ENCODE results near the gene CRYGN.

CRYGN gene

DNA sequence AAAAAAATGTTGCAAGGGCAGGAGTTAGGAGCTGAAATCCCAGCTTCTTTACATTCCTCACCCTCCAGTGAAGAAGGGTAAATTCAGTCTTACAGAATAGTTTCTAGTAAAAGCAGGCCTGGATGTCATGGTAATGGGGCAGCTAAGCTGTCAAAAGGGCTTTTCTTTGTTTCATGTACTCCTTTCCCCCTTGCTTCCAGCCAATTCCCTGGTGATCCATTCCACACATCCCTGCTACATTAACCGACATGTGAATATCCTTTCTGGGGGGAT, 43.7 kb upstream of the CRYGN start:
- Histone ChIP-seq H3K9me2 (replicated peaks; ENCODE audit: low read depth, low read length) (no peaks in the 10 kb centered on the region), H3K36me3 (ENCODE audit: insufficient read depth, low read length) (peaks cover 90% of the 10 kb centered on the region), H3K9me3 (ENCODE audit: insufficient read depth, low read depth, low read length) (no peaks in the 10 kb centered on the region), H3K4me2 (ENCODE audit: low read depth, low read length, poor library complexity, severe bottlenecking) (no peak overlapping the region), H3K9ac (ENCODE audit: low read depth, low read length, poor library complexity, severe bottlenecking) (no peak overlapping the region), H3K27me3 (ENCODE audit: insufficient read depth, low read length, poor library complexity, severe bottlenecking) (no peaks in the 10 kb centered on the region), H4K20me1 (ENCODE audit: insufficient read depth, low read length, poor library complexity, severe bottlenecking) (peaks cover 44% of the 10 kb centered on the region), H2AFZ (ENCODE audit: low read length) (no peak overlapping the region), H3K4me3 (ENCODE audit: low read length, poor library complexity, severe bottlenecking) (no peak overlapping the region), H3F3A (ENCODE audit: low read depth) (no peaks in the 10 kb centered on the region), H3K79me2 (ENCODE audit: insufficient read depth, low read length) (peaks cover 65% of the 10 kb centered on the region), H3K4me1 (ENCODE audit: insufficient read depth, low read length, poor library complexity, severe bottlenecking) (no peaks in the 10 kb centered on the region)
- TF ChIP-seq, protein P1, sequence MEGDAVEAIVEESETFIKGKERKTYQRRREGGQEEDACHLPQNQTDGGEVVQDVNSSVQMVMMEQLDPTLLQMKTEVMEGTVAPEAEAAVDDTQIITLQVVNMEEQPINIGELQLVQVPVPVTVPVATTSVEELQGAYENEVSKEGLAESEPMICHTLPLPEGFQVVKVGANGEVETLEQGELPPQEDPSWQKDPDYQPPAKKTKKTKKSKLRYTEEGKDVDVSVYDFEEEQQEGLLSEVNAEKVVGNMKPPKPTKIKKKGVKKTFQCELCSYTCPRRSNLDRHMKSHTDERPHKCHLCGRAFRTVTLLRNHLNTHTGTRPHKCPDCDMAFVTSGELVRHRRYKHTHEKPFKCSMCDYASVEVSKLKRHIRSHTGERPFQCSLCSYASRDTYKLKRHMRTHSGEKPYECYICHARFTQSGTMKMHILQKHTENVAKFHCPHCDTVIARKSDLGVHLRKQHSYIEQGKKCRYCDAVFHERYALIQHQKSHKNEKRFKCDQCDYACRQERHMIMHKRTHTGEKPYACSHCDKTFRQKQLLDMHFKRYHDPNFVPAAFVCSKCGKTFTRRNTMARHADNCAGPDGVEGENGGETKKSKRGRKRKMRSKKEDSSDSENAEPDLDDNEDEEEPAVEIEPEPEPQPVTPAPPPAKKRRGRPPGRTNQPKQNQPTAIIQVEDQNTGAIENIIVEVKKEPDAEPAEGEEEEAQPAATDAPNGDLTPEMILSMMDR (conservative IDR thresholded peaks at IDR 0.05; ENCODE audit: low read length) = no peak
- no peak for TF ChIP-seq EZH2phosphoT487 (IDR thresholded peaks at IDR 0.05; ENCODE audit: borderline replicate concordance)

DNA sequence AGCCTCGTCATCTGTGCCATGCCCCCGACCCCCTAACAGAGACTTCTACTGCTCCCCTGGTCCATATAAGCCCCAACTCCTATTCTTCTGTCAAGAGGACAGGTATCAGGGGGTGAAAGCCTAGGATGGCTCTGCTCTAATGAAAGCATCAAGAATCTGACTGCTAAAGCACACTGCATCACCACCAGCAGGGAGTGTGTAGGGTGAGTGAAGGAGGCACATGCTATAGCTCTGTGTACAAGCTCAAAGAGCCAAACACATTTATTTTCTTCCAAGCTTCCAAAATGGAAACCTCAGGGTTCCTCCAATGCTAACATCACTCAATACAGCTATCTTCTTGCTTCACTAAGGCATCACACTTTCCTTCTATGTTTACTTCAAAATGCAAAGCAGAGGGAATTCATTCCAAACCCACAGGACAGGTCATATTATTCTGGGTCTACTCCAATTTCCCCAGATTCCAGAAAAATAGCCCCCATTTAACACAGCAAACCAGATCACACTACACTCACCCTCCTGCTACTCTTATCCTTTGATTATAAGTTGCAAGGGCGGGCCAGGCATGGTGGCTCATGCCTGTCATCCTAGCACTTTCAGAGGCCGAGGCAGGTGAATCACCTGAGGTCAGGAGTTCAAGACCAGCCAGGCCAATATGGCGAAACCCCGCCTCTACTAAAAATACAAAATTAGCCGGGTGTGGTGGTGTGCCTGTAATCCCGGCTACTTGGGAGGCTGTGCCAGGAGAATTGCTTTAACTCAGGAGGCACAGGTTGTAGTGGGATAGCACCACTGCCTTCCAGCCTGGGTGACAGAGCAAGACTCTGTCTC, 43.2 kb upstream of the CRYGN start:
- peaks cover 67% of the 10 kb centered on the region for H3K79me2 ChIP-seq (ENCODE audit: insufficient read depth, low read length)
- no peaks in the 10 kb centered on the region for H3F3A ChIP-seq (ENCODE audit: low read depth)
- no peaks in the 10 kb centered on the region for H3K9me3 ChIP-seq (ENCODE audit: insufficient read depth, low read depth, low read length)
- H3K9ac ChIP-seq (ENCODE audit: low read depth, low read length, poor library complexity, severe bottlenecking) = no peak overlapping the region
- no peaks in the 10 kb centered on the region for H3K27me3 ChIP-seq (ENCODE audit: insufficient read depth, low read length, poor library complexity, severe bottlenecking)
- H3K4me1 ChIP-seq (ENCODE audit: insufficient read depth, low read length, poor library complexity, severe bottlenecking) = no peaks in the 10 kb centered on the region
- no peaks in the 10 kb centered on the region for H3K9me2 ChIP-seq (replicated peaks; ENCODE audit: low read depth, low read length)
- H3K4me2 ChIP-seq (ENCODE audit: low read depth, low read length, poor library complexity, severe bottlenecking) = no peak overlapping the region
- TF ChIP-seq, protein P1 (conservative IDR thresholded peaks at IDR 0.05; ENCODE audit: low read length) = no peak
- no peak for TF ChIP-seq EZH2phosphoT487 (IDR thresholded peaks at IDR 0.05; ENCODE audit: borderline replicate concordance)
- H2AFZ ChIP-seq (ENCODE audit: low read length) = no peak overlapping the region
- peaks cover 88% of the 10 kb centered on the region for H3K36me3 ChIP-seq (ENCODE audit: insufficient read depth, low read length)
- H4K20me1 ChIP-seq (ENCODE audit: insufficient read depth, low read length, poor library complexity, severe bottlenecking) = peaks cover 48% of the 10 kb centered on the region
- H3K4me3 ChIP-seq (ENCODE audit: low read length, poor library complexity, severe bottlenecking) = no peak overlapping the region

DNA sequence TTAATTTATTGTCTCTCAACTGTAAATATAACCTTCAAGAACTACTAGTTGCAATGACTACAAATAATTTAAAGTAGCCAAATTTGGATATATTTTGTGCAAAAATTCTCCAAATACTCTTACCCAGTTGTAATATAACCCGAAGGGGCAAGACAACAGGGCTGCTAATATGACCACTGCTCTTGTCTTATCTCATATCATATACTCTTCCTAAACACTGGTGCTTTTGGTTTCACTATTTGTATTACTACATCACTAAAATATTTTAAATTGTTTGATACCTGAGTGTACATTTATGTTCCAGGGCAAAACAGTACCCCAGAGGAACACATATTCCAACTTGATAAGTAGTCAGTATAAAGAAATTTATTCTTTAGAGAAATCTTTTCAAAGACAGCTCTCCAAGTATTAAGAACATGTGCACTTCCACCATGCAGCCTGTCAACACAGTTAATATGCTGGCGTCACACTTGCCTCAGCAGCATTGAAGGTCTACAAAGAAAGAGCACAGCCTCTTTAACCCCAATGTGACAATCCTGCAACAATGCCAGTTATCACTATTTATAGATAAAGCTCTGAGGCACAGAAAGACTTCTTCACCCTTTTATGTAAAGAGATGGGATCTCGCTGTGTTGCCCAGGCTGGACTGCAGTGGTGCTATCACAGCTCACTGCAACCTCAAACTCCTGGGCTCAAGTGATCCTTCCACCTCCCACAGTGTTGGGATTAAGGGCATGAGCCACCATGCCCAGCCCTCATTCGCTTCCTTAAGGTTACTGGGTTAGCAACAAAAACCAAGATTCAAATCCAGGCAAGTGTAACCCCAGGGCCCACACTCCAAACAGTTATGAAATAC, 41.9 kb upstream of the CRYGN start:
- Histone ChIP-seq H2AFZ (ENCODE audit: low read length) (no peak overlapping the region), H3K9me3 (ENCODE audit: insufficient read depth, low read depth, low read length) (no peaks in the 10 kb centered on the region), H3K9me2 (replicated peaks; ENCODE audit: low read depth, low read length) (no peaks in the 10 kb centered on the region), H3K9ac (ENCODE audit: low read depth, low read length, poor library complexity, severe bottlenecking) (no peak overlapping the region), H3K4me3 (ENCODE audit: low read length, poor library complexity, severe bottlenecking) (no peak overlapping the region), H3K79me2 (ENCODE audit: insufficient read depth, low read length) (peaks cover 75% of the 10 kb centered on the region), H3F3A (ENCODE audit: low read depth) (no peaks in the 10 kb centered on the region), H3K27me3 (ENCODE audit: insufficient read depth, low read length, poor library complexity, severe bottlenecking) (no peaks in the 10 kb centered on the region), H3K4me1 (ENCODE audit: insufficient read depth, low read length, poor library complexity, severe bottlenecking) (no peaks in the 10 kb centered on the region), H4K20me1 (ENCODE audit: insufficient read depth, low read length, poor library complexity, severe bottlenecking) (peaks cover 45% of the 10 kb centered on the region), H3K36me3 (ENCODE audit: insufficient read depth, low read length) (peaks cover 88% of the 10 kb centered on the region), H3K4me2 (ENCODE audit: low read depth, low read length, poor library complexity, severe bottlenecking) (no peak overlapping the region)
- no peak for TF ChIP-seq EZH2phosphoT487 (IDR thresholded peaks at IDR 0.05; ENCODE audit: borderline replicate concordance)
- TF ChIP-seq, protein P1 (conservative IDR thresholded peaks at IDR 0.05; ENCODE audit: low read length) = no peak

Measured in Loucy (cell line).